ENCODE results near the gene BAIAP2.

- TF ChIP-seq, protein P1, sequence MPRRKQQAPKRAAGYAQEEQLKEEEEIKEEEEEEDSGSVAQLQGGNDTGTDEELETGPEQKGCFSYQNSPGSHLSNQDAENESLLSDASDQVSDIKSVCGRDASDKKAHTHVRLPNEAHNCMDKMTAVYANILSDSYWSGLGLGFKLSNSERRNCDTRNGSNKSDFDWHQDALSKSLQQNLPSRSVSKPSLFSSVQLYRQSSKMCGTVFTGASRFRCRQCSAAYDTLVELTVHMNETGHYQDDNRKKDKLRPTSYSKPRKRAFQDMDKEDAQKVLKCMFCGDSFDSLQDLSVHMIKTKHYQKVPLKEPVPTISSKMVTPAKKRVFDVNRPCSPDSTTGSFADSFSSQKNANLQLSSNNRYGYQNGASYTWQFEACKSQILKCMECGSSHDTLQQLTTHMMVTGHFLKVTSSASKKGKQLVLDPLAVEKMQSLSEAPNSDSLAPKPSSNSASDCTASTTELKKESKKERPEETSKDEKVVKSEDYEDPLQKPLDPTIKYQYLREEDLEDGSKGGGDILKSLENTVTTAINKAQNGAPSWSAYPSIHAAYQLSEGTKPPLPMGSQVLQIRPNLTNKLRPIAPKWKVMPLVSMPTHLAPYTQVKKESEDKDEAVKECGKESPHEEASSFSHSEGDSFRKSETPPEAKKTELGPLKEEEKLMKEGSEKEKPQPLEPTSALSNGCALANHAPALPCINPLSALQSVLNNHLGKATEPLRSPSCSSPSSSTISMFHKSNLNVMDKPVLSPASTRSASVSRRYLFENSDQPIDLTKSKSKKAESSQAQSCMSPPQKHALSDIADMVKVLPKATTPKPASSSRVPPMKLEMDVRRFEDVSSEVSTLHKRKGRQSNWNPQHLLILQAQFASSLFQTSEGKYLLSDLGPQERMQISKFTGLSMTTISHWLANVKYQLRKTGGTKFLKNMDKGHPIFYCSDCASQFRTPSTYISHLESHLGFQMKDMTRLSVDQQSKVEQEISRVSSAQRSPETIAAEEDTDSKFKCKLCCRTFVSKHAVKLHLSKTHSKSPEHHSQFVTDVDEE (CRISPR knock-in tag; IDR thresholded peaks at IDR 0.05): no peak
- TF ChIP-seq ZNF70 (CRISPR knock-in tag; IDR thresholded peaks at IDR 0.05) (no peak), ZC3H10 (CRISPR knock-in tag; IDR thresholded peaks at IDR 0.05) (no peak), OSR1 (CRISPR knock-in tag; IDR thresholded peaks at IDR 0.05) (no peak), ESRRG (CRISPR knock-in tag; IDR thresholded peaks at IDR 0.05) (no peak)
Observed at GRCh38 chr17:81022344-81022676, 12.6 kb upstream of the BAIAP2 start.
